Cardiac septum (tissue), 1 donor: ENCODE results near the gene FSD2. TPM values are rescaled to one million over a fixed set of nuclear protein-coding genes. Genes with fewer than 3 reads are reported as not detected.

Experiments used
- DNase-seq: peaks from one replicate; pipeline ENCODE4 v3.0.0-alpha.2; 2020; ENCODE audit warnings: low spot score
- intact Hi-C: fragments of 100-400 bp; cut with DNase I; formaldehyde crosslinking; loops from one replicate; pipeline ENCODE4 v1.14.0; 2022
- long read RNA-seq: library from polyadenylated mRNA; unstranded; transcript quantifications from one replicate; pipeline ENCODE4 v2.0.0, GENCODE V29; 2021
- total RNA-seq: library from RNA; stranded (reverse); fragmentation: NEBNext Ultra II Directional; extraction: Animal tissue kit (Norgen Biotek cat#: 25700); gene quantifications from one replicate; pipeline ENCODE4 v1.2.1, GENCODE V29; 2021
- donor health status: DM: no; HTN: no; CAD: no.

FSD2 gene, protein sequence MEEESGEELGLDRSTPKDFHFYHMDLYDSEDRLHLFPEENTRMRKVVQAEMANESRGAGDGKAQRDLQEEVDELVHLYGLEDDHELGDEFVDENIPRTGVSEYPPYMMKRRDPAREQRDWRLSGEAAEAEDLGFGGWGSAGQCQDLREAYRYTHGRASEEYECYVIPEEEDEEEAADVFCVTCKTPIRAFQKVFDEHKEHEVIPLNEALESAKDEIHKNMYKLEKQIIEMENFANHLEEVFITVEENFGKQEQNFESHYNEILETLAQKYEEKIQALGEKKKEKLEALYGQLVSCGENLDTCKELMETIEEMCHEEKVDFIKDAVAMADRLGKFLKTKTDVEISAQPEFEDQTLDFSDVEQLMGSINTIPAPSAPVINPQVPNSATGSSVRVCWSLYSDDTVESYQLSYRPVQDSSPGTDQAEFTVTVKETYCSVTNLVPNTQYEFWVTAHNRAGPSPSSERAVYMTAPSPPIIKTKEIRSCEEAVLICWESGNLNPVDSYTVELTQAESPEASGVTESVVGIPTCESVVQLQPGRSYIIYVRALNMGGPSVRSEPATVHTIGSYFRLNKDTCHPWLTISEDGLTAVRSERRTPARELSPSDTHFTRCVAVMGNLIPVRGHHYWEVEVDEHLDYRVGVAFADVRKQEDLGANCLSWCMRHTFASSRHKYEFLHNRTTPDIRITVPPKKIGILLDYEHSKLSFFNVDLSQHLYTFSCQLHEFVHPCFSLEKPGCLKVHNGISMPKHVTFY
- total RNA-seq: 48.7 TPM
- long read RNA-seq, full-length matches to known transcripts: 3 of 60 reads
- long read RNA-seq, partial matches to known transcripts: 11 of 60 reads
- long read RNA-seq, other reads (novel, unspliced or antisense): 46 of 60 reads

DNA sequence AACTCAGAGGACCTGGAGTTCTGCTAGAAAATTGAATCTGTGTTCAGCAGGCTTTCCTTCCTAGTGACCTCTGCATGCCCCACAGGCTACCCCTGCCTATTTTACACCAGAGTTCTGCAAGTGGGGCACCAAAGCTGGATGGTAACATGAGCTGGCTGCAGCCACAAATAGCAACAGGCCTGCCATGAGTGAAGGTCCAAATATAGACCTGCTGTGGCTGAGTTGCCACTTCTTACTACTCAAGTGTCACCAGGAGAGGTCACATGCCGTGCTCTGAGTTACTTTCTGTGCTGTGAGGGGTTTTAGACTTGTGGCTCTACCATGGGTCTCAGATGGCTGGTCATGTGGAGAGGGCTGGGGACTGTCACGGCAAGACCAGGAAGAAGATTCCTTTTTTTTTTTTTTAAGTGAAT, at the start of gene FSD2:
FSD2 (minus strand) TSS at position 76 of the 413 bp plus-strand sequence. CDS start 18,679 bp downstream, outside the sequence.
- DNase-seq: peak; percentile 77
- intact Hi-C loops: loop anchor here (5.0 kb wide), 1 partner anchor 261 kb away; the partner anchor contains the start of gene BTBD1

DNA sequence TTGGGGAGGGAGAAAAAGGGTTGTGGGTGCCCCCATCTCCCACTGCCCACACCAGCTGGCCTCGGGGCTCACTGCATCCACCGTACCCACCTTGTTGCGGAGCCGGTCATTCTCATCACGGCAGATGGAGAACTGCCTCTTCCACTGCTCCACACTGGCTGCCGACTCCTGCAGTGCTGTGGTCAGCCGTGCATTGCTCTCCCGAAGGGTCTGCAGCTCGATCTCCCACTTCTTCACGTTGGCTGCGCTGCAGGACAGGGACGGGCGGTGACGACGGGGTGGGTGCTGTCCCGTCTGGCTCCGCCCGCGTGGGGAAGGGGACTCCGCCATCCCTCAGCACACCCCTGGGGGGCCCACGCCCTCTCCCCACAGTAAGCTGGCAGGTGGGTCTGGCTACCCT, 48.7 kb upstream of the FSD2 start:
- intact Hi-C loops: no loop called here
- DNase-seq: no peak

DNA sequence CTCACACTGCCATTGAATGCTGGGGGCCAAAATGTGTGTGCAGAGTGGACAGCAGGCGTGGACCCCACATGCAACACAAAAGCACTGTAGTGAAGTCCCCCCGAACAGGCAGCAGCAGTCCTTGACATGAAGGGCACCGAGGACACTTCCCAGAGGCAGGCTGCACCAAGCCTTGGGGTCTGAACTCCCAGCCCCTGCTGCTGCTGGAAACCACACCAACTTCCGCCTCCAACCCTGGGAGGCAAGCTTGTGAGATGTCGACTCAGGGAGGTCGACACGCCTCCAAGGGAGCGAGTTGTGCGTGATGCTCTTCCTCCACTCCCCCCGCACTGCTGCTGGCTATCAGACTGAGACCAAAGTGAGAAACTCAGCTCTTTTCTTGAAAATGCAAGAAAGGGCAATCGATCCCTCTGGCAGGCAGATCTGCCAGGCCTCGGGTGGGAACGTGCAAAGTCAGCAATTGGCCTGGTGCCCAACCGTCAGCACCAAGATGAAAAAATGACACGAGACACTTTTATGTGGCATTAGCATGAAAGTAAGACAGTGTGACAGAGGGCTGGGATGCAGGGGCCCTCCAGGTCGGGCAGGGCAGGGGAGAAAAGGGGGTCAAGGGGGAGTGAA, 47.2 kb upstream of the FSD2 start:
- intact Hi-C loops: no loop called here
- DNase-seq: no peak

DNA sequence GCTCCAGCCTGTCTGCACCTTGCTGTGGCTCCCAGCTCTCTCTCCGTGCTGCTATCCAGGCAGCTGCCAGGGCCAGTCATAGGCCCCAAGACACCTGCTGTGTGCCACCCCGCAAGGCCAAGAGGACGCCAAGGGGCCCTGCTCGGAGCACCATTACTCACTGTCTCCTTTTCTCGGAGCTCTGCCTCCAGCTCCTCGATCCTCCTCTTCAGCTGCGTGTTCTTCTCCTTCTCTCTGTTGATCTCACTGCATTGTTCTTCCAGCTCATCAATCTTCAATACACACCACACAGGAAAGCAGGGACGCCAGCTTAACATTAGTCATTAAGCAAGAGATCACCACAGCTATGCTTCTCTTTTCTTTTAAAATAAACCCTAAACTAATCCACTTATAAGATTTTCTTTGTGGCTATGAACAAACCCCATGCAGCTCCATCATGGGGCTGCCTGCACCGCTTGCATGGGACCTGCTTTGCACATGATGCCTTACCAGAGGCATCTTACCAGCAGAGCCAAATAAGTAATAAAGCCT, 46.2 kb upstream of the FSD2 start:
- intact Hi-C loops: loop anchor here (2.0 kb wide), 1 partner anchor 149 kb away; no protein-coding TSS in a partner anchor
- DNase-seq: no peak

DNA sequence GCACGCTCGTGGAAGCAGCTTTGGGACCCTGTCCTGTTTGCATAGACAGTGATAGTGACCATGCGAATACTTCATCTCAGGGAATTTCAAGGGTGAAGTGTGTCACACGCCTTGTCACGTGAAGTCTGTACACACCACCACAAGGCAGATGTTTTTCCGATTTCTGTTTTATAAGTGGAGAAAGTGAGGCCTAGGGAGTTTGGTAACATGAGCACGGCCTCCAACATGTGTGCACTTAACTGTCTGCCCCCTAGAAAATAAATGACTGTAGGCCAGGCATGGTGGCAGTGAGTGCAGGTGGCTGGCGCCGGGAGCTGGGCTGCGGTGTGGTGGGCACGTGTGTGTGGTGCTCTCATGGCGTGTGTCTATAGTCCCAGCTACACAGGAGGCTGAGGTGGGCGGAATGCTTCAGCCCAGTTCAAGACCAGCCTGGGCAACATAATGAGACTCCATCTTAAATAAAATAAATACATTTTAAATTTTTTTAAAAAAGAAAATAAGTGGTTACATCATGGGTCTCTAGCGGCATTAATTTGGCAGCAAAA, 45.5 kb upstream of the FSD2 start:
- no peak for DNase-seq
- intact Hi-C loops: loop anchor here (2.0 kb wide), 1 partner anchor 149 kb away; no protein-coding TSS in a partner anchor

DNA sequence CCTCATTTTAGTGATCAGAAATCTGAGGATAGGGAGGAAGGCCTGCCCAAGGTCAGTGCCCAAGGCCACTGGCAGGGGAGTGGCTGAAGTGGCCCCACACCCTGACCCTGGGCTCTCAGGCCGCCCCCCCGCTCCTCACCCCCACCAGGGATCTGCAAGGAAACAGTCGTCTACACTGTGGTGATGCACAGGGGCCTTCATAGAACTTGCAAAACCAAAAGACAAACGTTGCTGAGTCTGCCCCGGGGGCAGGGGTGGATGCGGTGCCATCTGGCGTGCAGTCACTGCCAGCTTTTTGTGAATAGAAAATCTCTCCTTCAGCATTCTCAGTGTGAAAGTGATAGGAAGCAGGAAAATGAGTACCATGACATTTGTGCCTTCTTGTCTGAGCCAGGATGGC, 44.9 kb upstream of the FSD2 start:
- no peak for DNase-seq
- intact Hi-C loops: loop anchor here (2.0 kb wide), 1 partner anchor 150 kb away; no protein-coding TSS in a partner anchor

DNA sequence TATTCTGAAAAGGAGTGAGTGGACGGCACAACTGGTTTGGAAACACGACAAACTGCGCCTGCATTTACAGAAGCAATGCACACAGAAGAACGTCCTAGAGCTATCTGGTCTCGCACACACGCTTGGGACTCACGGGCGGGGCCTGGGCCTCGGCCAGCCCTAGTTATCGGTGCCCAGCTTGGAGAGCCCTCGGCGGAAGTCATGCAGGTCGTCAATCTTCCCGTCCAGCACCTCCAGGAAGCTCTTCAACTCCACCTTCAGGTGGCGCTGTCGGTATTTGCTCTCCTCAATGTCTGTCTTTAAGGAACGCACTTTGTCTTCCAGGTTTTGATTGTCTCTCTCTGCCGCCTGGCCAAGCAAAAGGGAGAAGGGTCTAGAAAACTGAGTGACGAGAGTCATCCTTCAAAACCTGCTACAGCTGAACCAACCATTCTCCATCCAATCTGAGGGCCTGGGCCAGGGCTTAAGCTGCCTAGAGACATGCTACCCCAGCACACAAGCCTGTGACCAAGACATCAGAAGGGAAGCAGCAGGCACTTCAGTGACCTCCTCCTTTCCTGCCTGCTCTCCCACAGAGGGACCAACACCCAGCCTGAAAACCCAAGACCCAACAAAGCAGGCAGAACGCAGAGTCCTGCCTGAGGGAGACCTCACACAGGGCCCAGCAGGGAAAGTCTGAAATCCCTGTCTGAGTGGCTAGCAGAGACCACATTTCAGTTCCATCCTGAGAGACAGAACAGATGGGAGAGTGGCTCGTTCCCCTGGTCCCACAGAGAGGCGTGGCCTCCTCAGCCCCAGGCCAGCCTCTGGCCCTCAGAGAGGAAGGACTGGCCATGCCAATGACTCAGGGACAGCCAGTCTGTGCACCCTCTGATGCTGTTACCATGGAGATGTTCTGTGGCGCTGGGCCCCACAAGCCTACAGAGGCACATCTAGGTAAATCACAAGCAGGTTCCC, 44.0 kb upstream of the FSD2 start:
- intact Hi-C loops: loop anchor here (2.0 to 5.0 kb wide), 2 partner anchors 137 to 151 kb away; partner anchors contain the start of gene RAMAC
- peak; percentile 86 for DNase-seq

DNA sequence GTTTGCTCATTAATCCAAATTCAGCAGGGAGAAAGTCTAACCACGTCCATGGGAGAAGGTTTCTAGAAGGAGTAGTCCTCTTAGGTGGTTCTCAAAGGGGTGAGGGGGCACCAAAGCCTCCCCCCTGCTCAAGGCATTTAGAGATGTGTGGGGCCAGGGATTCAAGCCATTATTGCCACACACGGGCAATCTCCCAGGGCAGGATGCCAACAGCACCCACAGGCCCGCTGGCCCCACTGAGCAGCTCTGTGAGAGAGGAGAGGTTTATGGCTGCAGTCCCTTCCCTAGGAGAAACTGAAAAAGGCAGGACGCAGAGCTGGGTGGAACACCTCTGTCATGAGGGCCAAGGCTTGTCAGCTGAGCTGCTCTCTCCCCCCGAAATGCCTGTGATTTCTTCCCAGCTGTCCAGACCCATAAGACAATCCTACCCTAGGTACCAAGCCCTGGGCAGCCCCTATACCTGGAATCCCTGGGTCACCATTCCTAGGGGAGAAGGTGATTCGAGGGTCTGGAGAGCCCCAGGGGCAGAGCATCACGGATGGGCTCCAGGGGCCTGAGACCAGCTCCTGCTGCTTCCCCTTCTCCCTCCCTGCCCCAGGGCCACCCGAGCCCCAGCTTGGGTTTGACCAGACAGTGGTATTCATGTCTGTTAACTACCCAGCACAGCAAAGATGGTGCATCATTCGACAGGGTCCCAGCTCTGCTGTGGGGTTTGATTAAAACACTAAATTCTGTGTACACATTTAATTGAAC, 42.5 kb upstream of the FSD2 start:
- intact Hi-C loops: loop anchor here (5.0 kb wide), 1 partner anchor 139 kb away; the partner anchor contains the start of gene RAMAC
- no peak for DNase-seq

DNA sequence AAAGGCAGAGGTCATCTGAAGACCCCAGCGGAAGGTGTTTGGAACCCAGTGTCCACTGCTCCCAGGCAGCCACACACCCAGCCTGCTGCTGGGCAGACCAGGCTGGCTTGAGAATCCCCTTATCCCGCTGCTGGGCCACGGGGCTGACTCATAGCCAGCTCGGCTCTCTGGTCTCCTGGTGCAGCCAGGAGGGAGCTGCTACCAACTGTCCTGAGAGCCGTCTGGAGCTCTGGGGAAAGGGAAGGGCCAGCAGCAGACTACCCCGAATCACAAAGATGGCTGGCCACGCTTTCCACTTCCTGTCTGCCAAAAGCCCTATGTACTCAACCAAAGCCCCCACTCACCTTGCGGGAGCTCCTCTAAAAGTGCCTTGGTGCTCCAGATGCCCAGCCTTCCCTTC, 41.8 kb upstream of the FSD2 start:
- DNase-seq: no peak
- intact Hi-C loops: loop anchor here (5.0 kb wide), 1 partner anchor 140 kb away; the partner anchor contains the start of gene RAMAC

DNA sequence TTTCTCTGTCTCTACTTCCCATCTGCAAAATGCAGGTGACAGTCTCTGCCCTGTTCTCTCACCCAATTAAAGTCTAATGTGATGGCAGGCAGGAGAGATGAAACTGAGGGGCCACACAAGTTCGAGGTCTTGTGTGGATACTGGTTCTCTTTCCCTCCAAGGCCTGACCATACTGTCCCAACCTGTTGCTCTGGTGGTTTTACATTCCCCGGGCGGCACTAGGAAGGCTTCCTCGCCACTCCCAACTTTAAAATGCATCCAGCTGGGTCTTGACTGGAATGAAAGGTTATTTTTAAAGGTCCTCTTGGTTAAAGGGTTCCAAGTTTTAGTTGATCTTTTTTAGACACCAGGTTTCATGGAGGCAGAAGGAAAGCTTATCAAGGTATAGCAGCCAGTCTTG, 40.8 kb upstream of the FSD2 start:
- intact Hi-C loops: loop anchor here (5.0 kb wide), 1 partner anchor 141 kb away; the partner anchor contains the start of gene RAMAC
- no peak for DNase-seq

DNA sequence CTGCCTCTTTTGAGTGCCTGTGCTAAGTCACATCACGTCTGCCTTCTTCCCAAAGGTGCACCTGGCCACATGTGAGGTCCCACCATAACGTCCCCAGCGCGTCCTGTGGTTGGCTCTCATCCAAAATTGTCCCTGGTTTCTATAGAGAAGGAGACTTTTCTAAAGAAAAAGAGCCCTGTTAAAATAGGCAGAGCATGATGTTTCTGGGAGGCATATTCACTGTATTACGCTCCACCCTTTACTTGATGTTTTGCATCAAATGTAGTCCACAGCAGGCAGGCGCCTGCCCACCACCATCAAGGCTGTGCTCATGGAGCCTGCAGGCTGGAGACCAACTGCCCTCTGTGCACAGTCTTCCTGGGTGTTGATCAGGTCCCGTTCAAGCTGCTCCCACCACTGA, 39.8 kb upstream of the FSD2 start:
- no peak for DNase-seq
- intact Hi-C loops: loop anchor here (5.0 kb wide), 1 partner anchor 142 kb away; the partner anchor contains the start of gene RAMAC

DNA sequence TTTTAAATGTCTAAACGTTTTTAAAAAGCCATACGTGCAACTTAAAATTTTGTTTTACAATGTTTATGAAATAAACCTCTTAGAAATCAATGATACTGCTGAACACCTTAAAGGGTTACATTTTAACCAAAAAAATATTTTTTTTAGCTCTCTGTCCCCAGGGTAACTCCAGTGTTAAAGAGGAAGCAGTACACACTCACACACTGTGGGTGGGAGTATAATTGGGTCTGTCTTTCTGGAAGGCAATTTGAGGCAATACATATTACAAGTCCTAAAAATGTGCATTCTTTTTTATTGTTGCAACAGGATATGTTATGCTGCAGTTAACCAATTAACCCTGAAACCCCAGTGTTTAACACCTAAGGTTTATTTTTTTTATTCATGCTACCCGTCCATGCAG, 37.7 kb upstream of the FSD2 start:
- intact Hi-C loops: no loop called here
- no peak for DNase-seq

DNA sequence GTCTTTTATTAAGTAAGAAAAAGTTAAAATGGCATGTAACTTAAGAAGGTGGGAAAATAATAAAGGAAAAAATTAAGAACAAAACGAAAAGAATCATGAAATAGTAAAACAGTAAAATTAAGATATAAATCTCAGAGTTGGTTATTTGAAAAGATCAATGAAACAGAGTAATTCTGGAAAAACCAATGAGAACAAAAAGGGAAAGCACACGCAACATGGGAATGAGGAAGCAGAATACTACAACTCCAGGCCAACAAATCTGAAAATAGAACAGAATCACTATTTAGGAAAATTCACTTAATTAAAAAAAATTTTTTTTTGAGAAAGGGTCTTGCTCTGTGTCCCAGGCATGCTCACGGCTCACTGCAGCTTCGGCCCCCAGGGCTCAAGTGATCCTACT, 34.3 kb upstream of the FSD2 start:
- DNase-seq: no peak
- intact Hi-C loops: no loop called here

DNA sequence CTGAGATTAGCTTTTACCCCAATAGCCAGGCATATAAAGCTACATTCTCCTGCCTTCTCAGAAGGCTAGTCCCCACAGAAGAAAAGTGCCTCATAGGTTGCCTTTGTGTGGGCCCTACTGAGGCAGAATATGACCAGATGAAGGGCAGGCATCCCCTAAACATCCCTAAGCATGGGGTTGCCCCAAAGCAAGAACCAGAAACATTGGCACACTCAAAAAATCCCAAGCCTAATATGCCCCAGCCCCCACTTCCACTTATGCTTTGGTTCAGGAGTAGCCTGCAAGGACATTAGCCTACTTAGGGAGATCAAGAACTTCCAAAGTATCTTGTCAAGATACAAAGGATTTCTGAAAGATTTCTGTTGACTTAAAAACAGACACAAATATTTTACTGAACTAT, 33.3 kb upstream of the FSD2 start:
- DNase-seq: no peak
- intact Hi-C loops: no loop called here

DNA sequence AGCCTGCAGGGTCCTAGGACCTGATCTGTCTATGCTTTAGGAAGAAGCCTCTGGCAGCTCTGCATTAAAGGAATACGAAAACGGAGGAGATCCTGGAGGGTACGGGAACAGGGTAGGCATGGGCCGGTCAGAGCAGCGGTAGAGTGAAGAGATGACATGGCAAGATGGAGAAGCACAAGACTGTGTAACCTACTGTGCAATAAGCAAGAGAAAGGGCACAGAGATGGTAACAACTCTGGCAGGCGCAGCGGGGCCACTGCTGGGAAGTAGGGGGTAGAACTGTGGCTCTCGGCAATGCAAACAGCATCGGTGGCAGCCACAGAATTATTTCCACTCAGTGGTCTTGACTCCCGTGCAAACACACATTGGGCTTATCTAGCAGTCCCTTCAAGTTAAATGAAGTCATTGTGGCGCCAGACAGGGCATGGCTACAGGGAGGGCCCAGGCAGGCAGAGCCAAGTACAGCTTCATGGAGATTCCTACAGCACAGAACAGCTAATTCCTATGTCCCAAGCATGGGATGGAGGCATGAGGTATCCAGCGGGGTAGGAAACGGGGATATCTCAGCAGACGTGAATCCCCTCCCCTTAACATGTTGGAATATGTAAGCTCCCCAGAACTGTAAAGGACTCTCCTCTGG, 32.3 kb upstream of the FSD2 start:
- intact Hi-C loops: no loop called here
- no peak for DNase-seq

DNA sequence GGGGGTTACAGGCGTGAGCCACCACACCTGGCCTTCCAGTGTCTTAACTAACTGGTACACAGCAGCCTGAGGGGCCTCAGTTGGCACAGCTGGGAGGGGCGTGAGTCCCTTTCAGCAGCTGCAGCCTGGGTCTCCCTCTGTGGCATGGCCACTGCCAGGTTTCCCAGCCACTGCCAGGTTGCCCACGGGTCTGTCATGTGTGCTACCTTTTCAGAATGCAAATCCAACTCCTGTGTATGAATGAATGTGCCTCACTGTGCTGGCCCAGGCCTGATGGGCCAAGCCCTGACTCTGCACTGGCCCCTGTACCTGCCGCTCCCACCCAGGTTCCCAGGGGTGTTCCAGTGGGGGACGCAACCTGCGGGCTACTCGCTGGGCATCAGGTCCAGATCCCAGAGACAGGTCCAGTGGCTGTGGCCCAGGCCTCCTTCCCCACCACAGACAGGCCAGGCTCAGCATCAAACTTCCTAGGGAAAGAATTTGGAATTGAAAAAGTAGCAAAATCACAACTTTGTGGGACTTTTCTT, 29.6 kb upstream of the FSD2 start:
- intact Hi-C loops: no loop called here
- no peak for DNase-seq

DNA sequence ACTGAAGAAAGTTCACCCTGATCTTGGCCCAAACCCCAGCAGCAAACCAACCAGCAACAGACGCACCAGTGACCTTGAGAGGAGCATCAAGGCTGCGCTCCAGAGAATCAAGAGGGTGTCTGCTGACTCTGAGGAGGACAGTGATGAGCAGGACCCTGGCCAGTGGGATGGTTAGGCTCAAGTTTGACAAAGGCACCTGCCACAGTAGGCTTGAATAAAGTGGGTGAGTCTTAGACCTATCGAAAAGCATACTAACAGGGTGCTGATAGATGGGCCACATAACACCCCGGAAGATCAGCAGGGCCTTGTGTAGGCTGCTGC, 27.5 kb upstream of the FSD2 start:
- no peak for DNase-seq
- intact Hi-C loops: no loop called here
